WTC11 (cell line): ENCODE measurements around the gene LARP7. TPM values are rescaled to one million over a fixed set of nuclear protein-coding genes. Genes with fewer than 3 reads are reported as not detected.

Experiments
- ATAC-seq: fragments of 200-7000 bp; cut with Tn5 transposase; 2 replicates; pipeline ENCODE4 v1.10.0; 2021; ENCODE audit warnings: mild to moderate bottlenecking, moderate library complexity
- CTCF ChIA-PET: fragments of 300-600 bp; sonication (Branson Sonifier 250); formaldehyde crosslinking; loops from one replicate; lab custom pipeline; 2021; ENCODE audit warnings: antibody characterized with exemption; lab: Charles Lee
- POLR2A ChIA-PET: fragments of 350-600 bp; sonication (Branson Sonifier 250); formaldehyde crosslinking; loops from one replicate; lab custom pipeline; 2021; ENCODE audit warnings: antibody characterized with exemption; lab: Charles Lee
- DNase-seq: peaks from one replicate; pipeline ENCODE4 v3.0.0; 2021; ENCODE audit warnings: low spot score
- H3K27ac Mint-ChIP-seq: 2 replicates; pipeline ENCODE4 v1.8.0; 2021; ENCODE audit warnings: mixed read lengths
- H3K27me3 Mint-ChIP-seq: 2 replicates; pipeline ENCODE4 v1.8.0; 2021; ENCODE audit warnings: low read depth, mild to moderate bottlenecking, moderate library complexity, mixed read lengths
- H3K36me3 Mint-ChIP-seq: 2 replicates; pipeline ENCODE4 v1.8.0; 2021; ENCODE audit warnings: mixed read lengths
- H3K4me1 Mint-ChIP-seq: 2 replicates; pipeline ENCODE4 v1.8.0; 2022; ENCODE audit warnings: mixed read lengths
- H3K4me3 Mint-ChIP-seq: 2 replicates; pipeline ENCODE4 v1.8.0; 2021; ENCODE audit warnings: mild to moderate bottlenecking, moderate library complexity, mixed read lengths
- H3K9me3 Mint-ChIP-seq: 2 replicates; pipeline ENCODE4 v1.8.0; 2021; ENCODE audit warnings: mixed read lengths
- AFF4 ChIP-seq: sonication (generic); formaldehyde crosslinking; IDR thresholded peaks from 2 replicates; pipeline ENCODE4 v1.8.1; 2023; ENCODE audit warnings: mild to moderate bottlenecking, missing genetic modification reagents, borderline replicate concordance
- ARID4B ChIP-seq: sonication (generic); formaldehyde crosslinking; IDR thresholded peaks from 2 replicates; pipeline ENCODE4 v1.8.0; 2023; ENCODE audit warnings: missing genetic modification reagents, mild to moderate bottlenecking, borderline replicate concordance
- GRHL2 ChIP-seq: fragments of 250-450 bp; sonication (Bioruptor Pico); IDR thresholded peaks from 2 replicates; pipeline ENCODE4 v1.8.0; 2022; ENCODE audit warnings: mild to moderate bottlenecking, moderate library complexity; ENCODE audit not compliant: insufficient replicate concordance, severe bottlenecking
- GTF2I ChIP-seq: fragments of 250-450 bp; sonication (Bioruptor Pico); conservative IDR thresholded peaks from 2 replicates; pipeline ENCODE4 v1.4.0; 2021; ENCODE audit warnings: mild to moderate bottlenecking
- HMGA2 ChIP-seq: fragments of 250-450 bp; sonication (Bioruptor Pico); IDR thresholded peaks from 2 replicates; pipeline ENCODE4 v1.4.0; 2021; ENCODE audit warnings: mild to moderate bottlenecking, moderate library complexity
- HMGXB4 ChIP-seq: sonication (generic); formaldehyde crosslinking; IDR thresholded peaks from 2 replicates; pipeline ENCODE4 v1.8.1; 2023; ENCODE audit warnings: mild to moderate bottlenecking, moderate library complexity, missing genetic modification reagents
- IRF1 ChIP-seq: sonication (generic); formaldehyde crosslinking; IDR thresholded peaks from 2 replicates; pipeline ENCODE4 v1.8.0; 2023; ENCODE audit warnings: missing genetic modification reagents
- JUN ChIP-seq: sonication (generic); formaldehyde crosslinking; IDR thresholded peaks from 2 replicates; pipeline ENCODE4 v1.8.0; 2023; ENCODE audit warnings: mild to moderate bottlenecking, missing genetic modification reagents
- MLX ChIP-seq: sonication (generic); formaldehyde crosslinking; IDR thresholded peaks from 2 replicates; pipeline ENCODE4 v1.8.1; 2023; ENCODE audit warnings: mild to moderate bottlenecking, missing genetic modification reagents, moderate library complexity
- NFATC4 ChIP-seq: fragments of 250-450 bp; sonication (Bioruptor Pico); IDR thresholded peaks from 2 replicates; pipeline ENCODE4 v1.9.0; 2021; ENCODE audit warnings: mild to moderate bottlenecking
- OVOL2 ChIP-seq: fragments of 250-450 bp; sonication (Bioruptor Pico); IDR thresholded peaks from 2 replicates; pipeline ENCODE4 v1.9.0; 2021; ENCODE audit warnings: mild to moderate bottlenecking, borderline replicate concordance
- PRRX2 ChIP-seq: fragments of 250-450 bp; sonication (Bioruptor Pico); IDR thresholded peaks from 2 replicates; pipeline ENCODE4 v1.8.0; 2021; ENCODE audit warnings: mild to moderate bottlenecking
- RELA ChIP-seq: sonication (generic); formaldehyde crosslinking; IDR thresholded peaks from 2 replicates; pipeline ENCODE4 v1.8.1; 2022; ENCODE audit warnings: missing genetic modification reagents, mild to moderate bottlenecking, borderline replicate concordance
- SMAD3 ChIP-seq: sonication (generic); formaldehyde crosslinking; IDR thresholded peaks from 2 replicates; pipeline ENCODE4 v1.8.0; 2022; ENCODE audit warnings: missing genetic modification reagents, mild to moderate bottlenecking, borderline replicate concordance
- SMAD4 ChIP-seq: sonication (generic); formaldehyde crosslinking; IDR thresholded peaks from 2 replicates; pipeline ENCODE4 v1.8.0; 2022; ENCODE audit warnings: mild to moderate bottlenecking, missing genetic modification reagents
- ZBTB21 ChIP-seq: sonication (generic); formaldehyde crosslinking; IDR thresholded peaks from 2 replicates; pipeline ENCODE4 v1.8.1; 2023; ENCODE audit warnings: mild to moderate bottlenecking, missing genetic modification reagents, borderline replicate concordance
- ZNF416 ChIP-seq: fragments of 250-450 bp; sonication (Bioruptor Pico); IDR thresholded peaks from 2 replicates; pipeline ENCODE4 v1.9.0; 2021; ENCODE audit warnings: mild to moderate bottlenecking, inconsistent platforms
- ZNF425 ChIP-seq: fragments of 250-450 bp; sonication (Bioruptor Pico); conservative IDR thresholded peaks from 2 replicates; pipeline ENCODE4 v1.9.0; 2021; ENCODE audit warnings: mild to moderate bottlenecking
- ZSCAN18 ChIP-seq: fragments of 250-450 bp; sonication (Bioruptor Pico); IDR thresholded peaks from 2 replicates; pipeline ENCODE4 v2.1.2; 2022; ENCODE audit warnings: mild to moderate bottlenecking, moderate library complexity
- total RNA-seq: library from RNA; stranded (reverse); gene quantifications from 3 replicates; pipeline ENCODE4 v1.2.3, GENCODE V29; 2021

LARP7 gene
- total RNA-seq, 1 experiment from 2014 or later = 46.2 TPM

- TF ChIP-seq ARID4B (CRISPR knock-in tag) (no peak), ZNF425 (CRISPR knock-in tag) (peak; percentile 90; the same call in 1 of the 2 replicates), RELA (CRISPR knock-in tag) (no peak), ZSCAN18 (CRISPR knock-in tag) (no peak), AFF4 (CRISPR knock-in tag) (peak; percentile 100), GRHL2 (CRISPR knock-in tag) (no peak)
Observed at GRCh38 chr4:112648263-112649054, 11.5 kb downstream of the LARP7 start (continued).

- POLR2A ChIA-PET = interaction anchor here (0.6 to 5.6 kb wide), 9 partner anchors 8 to 411 kb away, joined by 3 to 50 read pairs (median 11); no protein-coding TSS in a partner anchor
- CTCF ChIA-PET = interaction anchor here (0.9 to 9.1 kb wide), 4 partner anchors 103 to 117 kb away, joined by 4 to 116 read pairs (median 5); no protein-coding TSS in a partner anchor
- Mint-ChIP-seq H3K4me3 (peak overlapping the region; percentile 94), H3K27ac (peak overlapping the region; percentile 93), H3K36me3 (peaks cover 39% of the 10 kb centered on the region), H3K27me3 (peaks cover 7% of the 10 kb centered on the region), H3K4me1 (peaks cover 41% of the 10 kb centered on the region), H3K9me3 (no peaks in the 10 kb centered on the region)
- no peak for ATAC-seq
- no peak for DNase-seq
- no peak for TF ChIP-seq GTF2I (CRISPR knock-in tag)
- TF ChIP-seq SMAD3 (CRISPR knock-in tag) = no peak
- no peak for TF ChIP-seq IRF1 (CRISPR knock-in tag)
- TF ChIP-seq MLX (CRISPR knock-in tag) = no peak
- TF ChIP-seq HMGXB4 (CRISPR knock-in tag) = no peak
- TF ChIP-seq OVOL2 = no peak
- no peak for TF ChIP-seq PRRX2
- TF ChIP-seq RELA (CRISPR knock-in tag) = no peak
- no peak for TF ChIP-seq JUN
- TF ChIP-seq HMGA2 (CRISPR knock-in tag) = no peak
- TF ChIP-seq ZBTB21 (CRISPR knock-in tag) = no peak
- TF ChIP-seq ZNF416 (CRISPR knock-in tag) = no peak
- TF ChIP-seq SMAD4 (CRISPR knock-in tag) = no peak
- TF ChIP-seq NFATC4 (CRISPR knock-in tag) = no peak
Observed at GRCh38 chr4:112649055-112649408, 12.1 kb downstream of the LARP7 start.
